ENCODE data around the gene CADM1.

The CADM1 gene

DNA sequence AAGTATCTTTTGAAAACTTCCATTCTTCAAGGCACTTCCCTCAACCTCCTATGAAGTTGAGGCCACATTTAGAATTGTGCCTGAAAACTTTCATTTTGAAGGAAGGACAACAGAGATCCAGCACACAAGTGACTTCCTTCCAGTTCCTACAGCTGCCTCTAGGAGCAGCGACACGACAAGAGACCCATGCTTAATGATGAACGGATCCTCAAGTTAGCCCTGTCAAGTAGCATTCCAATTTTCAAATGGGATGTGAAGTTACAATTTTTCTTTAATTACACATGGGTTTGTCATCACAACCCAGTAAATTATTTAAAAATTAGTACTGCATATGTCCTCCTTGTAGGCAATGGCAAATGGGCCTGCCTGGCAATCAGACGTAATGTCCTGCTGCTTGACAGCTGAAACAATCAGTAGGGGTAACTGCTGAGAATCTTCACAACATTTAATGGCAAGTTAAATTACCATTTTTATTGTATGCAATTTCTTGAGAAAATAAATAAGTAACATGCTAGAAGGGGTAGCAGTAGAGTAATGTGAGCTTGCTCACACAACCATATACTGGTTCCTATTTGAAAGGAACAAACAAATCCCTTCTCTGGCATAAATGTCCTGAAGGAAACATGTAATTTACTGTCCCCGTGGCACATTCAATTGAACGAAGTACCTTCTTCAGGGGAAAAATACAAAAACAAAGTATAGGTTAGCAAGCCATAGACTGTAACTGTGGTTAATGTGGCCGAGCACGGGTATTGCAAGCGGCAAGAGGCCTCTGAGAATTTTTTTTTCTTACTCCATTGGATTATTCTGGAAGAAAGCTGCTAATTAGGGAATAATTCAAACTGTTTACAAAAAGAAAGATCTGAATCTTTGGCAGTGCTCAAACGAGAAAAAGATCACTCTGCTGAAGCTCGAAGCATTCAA is 288.3 kb downstream of the CADM1 start:
- no peak overlapping the region for H3K4me3 Mint-ChIP-seq
- H3K9me3 Mint-ChIP-seq: no peaks in the 10 kb centered on the region
- H3K4me1 Mint-ChIP-seq (ENCODE audit: low read depth): no peaks in the 10 kb centered on the region
- H3K27ac Mint-ChIP-seq: no peak overlapping the region
- H3K27me3 Mint-ChIP-seq: peaks cover 8% of the 10 kb centered on the region
- DNase-seq: no peak
- no peaks in the 10 kb centered on the region for H3K36me3 Mint-ChIP-seq (ENCODE audit: low read depth)

DNA sequence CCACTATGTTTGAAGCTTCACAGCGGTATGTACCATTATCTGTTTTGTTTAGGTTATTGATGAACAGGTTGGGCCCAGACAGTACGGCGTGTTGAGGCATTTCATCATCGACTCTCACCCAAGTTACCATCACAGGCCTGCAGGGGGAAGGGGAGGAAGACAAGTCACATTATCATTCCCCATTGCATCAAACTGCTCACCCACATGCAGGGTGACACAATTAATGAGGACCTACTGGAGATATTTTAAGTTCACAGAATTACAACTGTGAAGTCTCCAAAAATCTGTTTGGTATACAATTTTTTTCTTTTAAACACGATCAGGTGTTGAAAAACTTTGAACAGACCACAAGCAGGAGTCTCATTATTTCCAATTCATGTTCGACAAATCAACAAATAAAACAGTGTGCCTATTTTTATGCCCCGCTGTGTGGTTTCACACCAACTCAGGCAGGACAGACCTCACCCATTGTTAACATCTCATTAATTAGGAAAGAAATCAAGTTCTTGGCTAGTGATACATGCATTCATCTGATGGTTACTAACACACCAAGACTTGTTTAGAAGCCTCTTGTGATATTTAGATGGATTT is 289.5 kb downstream of the CADM1 start:
- no peak overlapping the region for H3K27ac Mint-ChIP-seq
- DNase-seq: no peak

DNA sequence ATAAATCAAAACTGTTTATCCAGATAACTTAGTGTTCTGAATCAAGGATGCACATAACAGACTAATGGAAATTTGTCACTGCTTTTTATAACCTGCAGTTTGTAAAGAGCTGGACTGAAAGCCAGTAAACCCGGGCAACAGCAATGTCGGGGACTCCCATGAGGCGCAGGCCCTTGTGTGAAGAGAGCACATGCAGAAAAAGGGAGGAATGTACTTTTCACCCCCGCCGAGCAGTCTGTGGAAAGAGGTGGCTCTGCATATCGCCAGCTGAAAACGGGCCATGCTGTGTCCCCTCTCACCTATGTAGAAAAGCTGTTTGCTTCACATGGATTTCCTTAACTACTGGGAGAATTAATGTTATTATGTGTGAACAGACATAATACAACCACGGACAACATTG is 291.2 kb downstream of the CADM1 start:
- no peak for DNase-seq
- Mint-ChIP-seq H3K36me3 (ENCODE audit: low read depth) (no peaks in the 10 kb centered on the region), H3K9me3 (no peaks in the 10 kb centered on the region), H3K27ac (no peak overlapping the region), H3K4me3 (no peak overlapping the region), H3K4me1 (ENCODE audit: low read depth) (no peaks in the 10 kb centered on the region), H3K27me3 (peaks cover 8% of the 10 kb centered on the region)

More for the DNA sequence above, 289.5 kb downstream of the CADM1 start:
- H3K36me3 Mint-ChIP-seq (ENCODE audit: low read depth): no peaks in the 10 kb centered on the region
- H3K4me1 Mint-ChIP-seq (ENCODE audit: low read depth): no peaks in the 10 kb centered on the region
- H3K9me3 Mint-ChIP-seq: no peaks in the 10 kb centered on the region
- H3K4me3 Mint-ChIP-seq: no peak overlapping the region
- H3K27me3 Mint-ChIP-seq: peaks cover 8% of the 10 kb centered on the region

DNA sequence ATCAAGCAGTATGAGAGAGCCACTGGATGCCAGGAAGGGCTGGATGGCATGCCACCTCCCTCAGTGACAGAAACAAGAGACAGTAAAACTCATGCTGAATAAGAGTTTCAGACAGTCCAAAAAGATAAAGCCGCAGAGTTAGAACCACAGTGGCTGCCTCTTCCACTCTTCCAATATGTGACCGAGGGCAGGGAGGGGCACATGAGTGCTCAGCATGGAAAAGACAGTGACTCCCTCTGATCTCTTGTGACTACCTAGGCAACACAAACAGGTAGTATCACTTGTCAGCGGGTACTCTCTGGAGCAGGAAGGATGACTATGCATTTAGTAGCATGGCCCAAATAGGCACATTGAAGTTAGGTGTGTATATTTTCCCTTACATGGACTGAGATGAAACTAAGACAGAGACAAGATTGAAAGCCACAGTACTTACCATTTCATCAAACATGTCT is 295.4 kb downstream of the CADM1 start:
- Mint-ChIP-seq H3K9me3 (no peaks in the 10 kb centered on the region), H3K27ac (no peak overlapping the region), H3K4me1 (ENCODE audit: low read depth) (no peaks in the 10 kb centered on the region), H3K27me3 (peaks cover 3% of the 10 kb centered on the region), H3K36me3 (ENCODE audit: low read depth) (no peaks in the 10 kb centered on the region), H3K4me3 (no peak overlapping the region)
- no peak for DNase-seq

DNA sequence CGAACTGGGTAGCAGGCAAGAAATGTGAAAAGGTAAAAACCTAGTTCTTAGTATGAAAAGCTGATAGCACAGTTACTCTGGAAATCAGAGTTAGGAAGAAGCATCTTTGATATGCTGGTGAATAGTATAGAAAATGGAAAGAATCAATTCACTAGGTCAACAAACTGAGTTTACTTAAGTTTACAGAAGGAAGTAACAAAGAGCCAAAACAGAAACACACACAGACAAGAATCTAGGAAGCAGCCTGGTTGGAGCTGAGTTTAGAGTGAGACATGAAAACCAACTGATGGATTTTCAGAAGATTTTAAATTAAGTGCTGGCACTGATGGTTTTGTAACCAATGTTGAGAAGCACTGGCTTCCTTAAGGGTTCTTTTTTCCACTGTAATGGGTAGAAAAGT is 296.3 kb downstream of the CADM1 start:
- Mint-ChIP-seq H3K27me3 (peaks cover 6% of the 10 kb centered on the region), H3K27ac (no peak overlapping the region), H3K9me3 (no peaks in the 10 kb centered on the region), H3K4me3 (no peak overlapping the region), H3K4me1 (ENCODE audit: low read depth) (no peaks in the 10 kb centered on the region), H3K36me3 (ENCODE audit: low read depth) (no peaks in the 10 kb centered on the region)
- DNase-seq: no peak

DNA sequence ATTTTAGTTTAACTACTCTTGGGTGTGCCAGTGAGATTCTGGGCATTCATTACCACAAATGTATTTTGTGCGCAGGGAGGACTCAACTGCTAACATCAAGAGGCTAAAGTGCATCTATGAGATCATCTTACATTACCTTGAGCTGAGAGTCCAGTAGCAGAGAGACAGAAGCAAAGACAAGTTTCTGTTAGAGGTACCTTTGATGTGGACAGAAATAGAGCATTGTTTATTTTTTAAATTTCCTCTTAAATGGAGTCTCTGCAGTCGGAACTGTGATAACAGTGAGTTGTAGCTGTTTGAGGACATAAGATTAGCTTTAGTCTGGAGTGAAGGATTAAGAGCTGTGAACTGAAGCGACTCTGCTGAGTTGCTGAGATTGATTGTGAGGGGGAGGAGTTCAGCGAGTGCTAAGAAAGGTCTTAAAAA is 297.0 kb downstream of the CADM1 start:
- H3K4me1 Mint-ChIP-seq (ENCODE audit: low read depth): no peaks in the 10 kb centered on the region
- H3K27me3 Mint-ChIP-seq: peaks cover 6% of the 10 kb centered on the region
- no peak for DNase-seq
- H3K4me3 Mint-ChIP-seq: no peak overlapping the region
- no peak overlapping the region for H3K27ac Mint-ChIP-seq
- no peaks in the 10 kb centered on the region for H3K36me3 Mint-ChIP-seq (ENCODE audit: low read depth)
- H3K9me3 Mint-ChIP-seq: no peaks in the 10 kb centered on the region

DNA sequence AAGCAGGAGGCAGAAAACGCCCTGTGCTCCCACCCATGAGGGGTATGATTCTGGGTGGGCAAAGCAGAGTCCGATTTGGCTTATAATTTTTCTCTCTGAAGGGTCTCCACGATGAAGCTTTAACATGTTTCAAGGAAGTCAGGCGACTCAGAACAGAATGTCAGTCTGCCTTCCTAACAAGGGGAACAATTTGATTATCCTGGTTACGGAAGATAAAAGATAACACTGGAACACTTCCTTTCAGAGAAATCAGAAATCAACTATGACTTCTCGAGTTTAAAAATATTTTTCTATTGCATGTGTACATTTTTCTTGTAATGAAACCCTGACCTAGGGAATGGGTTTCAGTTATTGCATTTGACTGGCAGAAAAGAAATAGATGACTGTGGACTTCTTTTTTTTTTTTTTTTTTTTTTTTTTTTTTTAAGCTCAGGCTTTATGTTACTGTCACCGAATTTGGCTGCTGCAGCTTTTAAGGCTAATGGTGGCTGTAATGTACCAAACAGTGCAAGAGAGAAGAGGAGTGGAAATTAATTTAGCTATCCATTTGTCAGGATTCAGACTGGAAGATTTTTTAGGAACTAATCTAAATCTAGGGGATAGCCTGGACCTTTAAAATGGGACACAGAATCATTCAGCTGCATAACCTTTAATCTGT is 297.7 kb downstream of the CADM1 start:
- Mint-ChIP-seq H3K36me3 (ENCODE audit: low read depth) (no peaks in the 10 kb centered on the region), H3K4me3 (no peak overlapping the region), H3K9me3 (no peaks in the 10 kb centered on the region), H3K27me3 (peaks cover 6% of the 10 kb centered on the region), H3K4me1 (ENCODE audit: low read depth) (no peaks in the 10 kb centered on the region), H3K27ac (no peak overlapping the region)
- no peak for DNase-seq

DNA sequence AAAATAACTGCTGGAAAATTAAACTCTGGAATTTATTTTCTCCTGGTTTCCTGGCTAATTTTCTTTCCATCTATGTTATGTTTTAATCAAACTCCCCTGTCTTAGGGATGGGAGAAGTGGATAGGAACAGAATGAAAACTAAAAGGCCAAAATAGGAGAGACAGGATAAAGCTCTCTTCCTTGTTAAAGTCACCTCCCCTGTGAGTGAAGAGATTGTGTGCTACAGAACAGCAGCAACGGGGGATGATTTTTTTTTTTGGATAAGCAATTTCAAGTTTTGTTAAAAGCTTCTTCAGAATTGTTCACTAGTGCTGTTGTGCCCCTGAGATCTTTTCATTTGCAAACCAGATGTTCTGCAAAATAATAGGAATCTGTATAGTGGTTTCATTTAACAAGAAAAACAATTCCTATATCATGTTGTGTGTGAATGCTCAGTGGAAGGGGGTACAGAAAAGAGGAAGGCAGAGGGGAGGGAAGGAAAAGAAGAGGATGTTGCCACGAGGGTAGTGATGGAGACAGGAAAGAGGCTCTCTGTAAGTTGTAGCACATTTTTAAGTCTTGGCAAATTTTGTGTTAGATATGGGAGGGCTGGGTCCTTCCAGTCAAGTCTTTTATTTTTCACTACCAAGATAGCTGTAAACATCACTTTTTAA is 301.2 kb downstream of the CADM1 start:
- H3K36me3 Mint-ChIP-seq (ENCODE audit: low read depth): no peaks in the 10 kb centered on the region
- peaks cover 6% of the 10 kb centered on the region for H3K27me3 Mint-ChIP-seq
- no peak for DNase-seq
- no peak overlapping the region for H3K27ac Mint-ChIP-seq
- H3K4me3 Mint-ChIP-seq: no peak overlapping the region
- H3K9me3 Mint-ChIP-seq: no peaks in the 10 kb centered on the region
- peaks cover 1% of the 10 kb centered on the region for H3K4me1 Mint-ChIP-seq (ENCODE audit: low read depth)

DNA sequence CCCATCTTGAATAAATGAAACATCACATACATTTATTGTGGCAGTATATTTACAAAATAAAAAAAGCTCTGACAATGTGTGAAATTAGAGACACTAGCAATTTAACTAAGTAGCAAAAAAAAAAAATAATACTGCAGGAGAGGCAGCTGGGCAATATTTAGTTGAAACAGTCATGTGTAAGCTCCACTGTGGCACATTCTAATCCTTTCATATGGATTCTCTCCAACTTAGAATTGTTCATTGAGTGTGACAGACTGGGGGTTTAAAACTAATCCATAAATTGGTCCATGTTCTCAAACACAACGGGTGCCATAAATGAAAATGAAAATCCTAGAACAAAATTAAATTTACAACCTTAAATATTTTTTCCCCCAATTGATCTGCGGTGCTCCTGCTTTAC is 302.1 kb downstream of the CADM1 start:
- Mint-ChIP-seq H3K9me3 (no peaks in the 10 kb centered on the region), H3K36me3 (ENCODE audit: low read depth) (no peaks in the 10 kb centered on the region), H3K27me3 (peaks cover 6% of the 10 kb centered on the region), H3K4me3 (no peak overlapping the region), H3K4me1 (ENCODE audit: low read depth) (peaks cover 1% of the 10 kb centered on the region), H3K27ac (no peak overlapping the region)
- DNase-seq: no peak

DNA sequence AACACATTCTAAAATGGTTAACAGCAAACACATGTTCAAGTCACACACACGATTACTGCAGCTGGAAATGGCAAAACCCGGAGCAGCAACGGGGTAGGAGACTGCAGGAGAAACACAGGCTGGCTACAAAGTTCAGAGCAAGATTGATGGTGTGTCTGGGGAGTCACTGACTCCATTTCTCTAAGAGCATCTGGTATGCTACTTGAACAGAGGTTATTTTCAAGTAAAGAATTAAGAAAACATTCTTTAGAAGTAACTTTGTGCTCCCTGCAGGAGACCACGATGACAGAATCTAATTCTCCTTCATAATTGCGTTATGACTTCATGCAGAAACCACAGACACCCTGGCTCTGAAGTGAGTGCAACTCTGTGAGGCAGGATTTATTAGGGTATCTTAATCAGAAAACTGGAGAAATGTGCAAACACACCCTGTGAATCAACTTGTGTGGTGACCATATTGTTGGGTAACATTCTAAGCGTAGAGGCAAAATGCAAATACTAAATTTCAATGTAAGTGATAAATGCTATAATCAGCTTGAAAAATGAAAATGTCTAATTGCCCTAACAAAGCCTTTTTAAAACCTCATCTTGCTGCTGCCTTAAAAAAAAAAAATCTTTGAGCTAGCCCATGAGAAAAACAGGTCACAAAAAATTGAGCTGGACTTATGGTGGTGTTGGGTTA is 303.0 kb downstream of the CADM1 start:
- Mint-ChIP-seq H3K9me3 (no peaks in the 10 kb centered on the region), H3K27me3 (peaks cover 3% of the 10 kb centered on the region), H3K27ac (no peak overlapping the region), H3K4me1 (ENCODE audit: low read depth) (peaks cover 1% of the 10 kb centered on the region), H3K4me3 (no peak overlapping the region), H3K36me3 (ENCODE audit: low read depth) (no peaks in the 10 kb centered on the region)
- DNase-seq: no peak

DNA sequence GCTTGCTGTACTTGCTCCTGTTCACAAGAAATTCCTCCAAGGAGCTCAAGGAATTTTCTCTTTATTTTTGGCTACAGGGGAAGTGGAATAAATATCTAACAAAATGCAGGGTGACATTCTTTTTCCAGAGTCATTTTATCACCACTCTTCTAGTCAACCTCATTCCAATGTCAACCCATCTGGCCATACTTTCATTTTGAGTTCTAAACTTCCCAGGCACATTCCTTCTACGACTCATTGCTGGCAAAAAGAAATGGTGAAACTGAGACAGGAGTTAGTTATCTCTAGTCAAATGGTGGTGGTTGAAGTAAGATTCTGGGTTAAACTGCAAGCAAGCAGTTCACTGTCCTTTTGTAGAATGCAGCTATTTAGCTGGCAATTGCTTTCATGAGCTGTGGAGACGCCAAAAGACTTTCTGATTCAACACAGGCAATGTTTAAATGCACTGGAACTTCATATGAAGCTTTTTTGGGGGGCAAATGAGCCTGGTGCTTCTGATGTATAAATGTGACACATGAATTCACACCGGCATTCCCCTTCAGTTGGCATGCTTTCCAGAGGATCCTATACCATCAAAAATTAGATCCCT is 304.6 kb downstream of the CADM1 start:
- H3K9me3 Mint-ChIP-seq: no peaks in the 10 kb centered on the region
- no peak for DNase-seq
- H3K27ac Mint-ChIP-seq: no peak overlapping the region
- H3K36me3 Mint-ChIP-seq (ENCODE audit: low read depth): no peaks in the 10 kb centered on the region
- no peak overlapping the region for H3K4me3 Mint-ChIP-seq
- peaks cover 4% of the 10 kb centered on the region for H3K4me1 Mint-ChIP-seq (ENCODE audit: low read depth)
- H3K27me3 Mint-ChIP-seq: peaks cover 3% of the 10 kb centered on the region

DNA sequence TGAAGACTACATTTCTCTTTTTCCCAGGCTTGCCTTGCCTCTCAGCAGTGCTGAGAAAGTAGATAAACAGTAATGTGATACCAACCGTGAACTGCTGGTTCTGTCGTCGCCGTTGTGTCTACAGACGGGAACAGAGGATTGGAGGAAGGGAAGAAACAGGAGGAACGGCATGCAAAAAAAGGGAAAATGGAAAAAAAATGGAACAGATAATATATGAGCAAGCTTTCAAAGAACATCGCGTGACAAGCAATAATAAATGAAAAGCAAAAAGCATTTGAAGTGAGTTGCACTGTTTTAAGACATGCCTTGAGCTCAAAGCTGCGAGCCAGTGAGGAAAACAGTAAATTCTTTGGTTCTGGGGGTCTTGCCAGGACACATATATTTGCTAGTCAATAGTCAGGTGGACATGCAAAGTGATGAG is 305.9 kb downstream of the CADM1 start:
- Mint-ChIP-seq H3K9me3 (no peaks in the 10 kb centered on the region), H3K4me1 (ENCODE audit: low read depth) (peaks cover 9% of the 10 kb centered on the region), H3K36me3 (ENCODE audit: low read depth) (no peaks in the 10 kb centered on the region), H3K27ac (no peak overlapping the region), H3K4me3 (no peak overlapping the region), H3K27me3 (peaks cover 5% of the 10 kb centered on the region)
- DNase-seq: no peak

DNA sequence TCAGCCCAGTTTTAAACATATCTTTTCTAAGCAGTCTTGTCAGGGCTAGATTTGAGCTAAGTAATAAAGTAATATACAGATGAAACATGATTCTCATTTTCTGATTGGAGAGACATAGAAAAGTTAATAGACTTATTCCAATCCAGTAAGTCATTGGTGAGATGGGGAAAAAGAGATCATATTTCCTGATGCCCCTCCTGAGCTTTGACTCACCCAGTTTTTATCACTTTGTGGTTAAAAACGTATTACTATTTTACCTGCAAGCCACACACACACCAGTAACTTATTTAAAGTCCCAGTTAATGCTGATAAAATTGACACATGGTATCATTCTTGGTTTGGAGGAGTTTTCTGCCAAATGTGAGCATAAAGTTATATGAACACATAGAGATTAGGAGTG is 306.8 kb downstream of the CADM1 start:
- H3K4me1 Mint-ChIP-seq (ENCODE audit: low read depth): peaks cover 9% of the 10 kb centered on the region
- H3K27me3 Mint-ChIP-seq: peaks cover 2% of the 10 kb centered on the region
- no peak for DNase-seq
- H3K9me3 Mint-ChIP-seq: no peaks in the 10 kb centered on the region
- no peaks in the 10 kb centered on the region for H3K36me3 Mint-ChIP-seq (ENCODE audit: low read depth)
- H3K27ac Mint-ChIP-seq: no peak overlapping the region
- no peak overlapping the region for H3K4me3 Mint-ChIP-seq

DNA sequence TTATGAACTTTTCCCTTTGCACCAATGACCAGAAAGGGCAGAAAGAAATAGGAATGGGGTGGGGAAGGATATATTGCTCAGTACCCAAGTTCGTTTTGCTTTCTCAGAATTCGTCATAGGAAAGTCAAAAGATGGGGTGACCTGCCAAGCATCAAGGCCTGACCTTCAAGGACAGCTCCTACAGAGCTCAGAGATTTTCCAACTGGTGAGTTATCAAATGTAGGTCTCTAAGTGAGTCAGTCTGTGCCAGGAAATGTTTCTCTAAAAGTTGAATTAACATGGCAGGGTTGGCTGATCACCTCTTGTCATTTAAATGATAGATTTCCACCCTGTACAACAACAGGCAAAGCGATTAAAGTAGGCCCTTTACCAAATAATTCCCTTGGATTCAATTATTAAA is 307.2 kb downstream of the CADM1 start:
- no peak for DNase-seq
- no peaks in the 10 kb centered on the region for H3K9me3 Mint-ChIP-seq
- H3K27ac Mint-ChIP-seq: no peak overlapping the region
- H3K27me3 Mint-ChIP-seq: peaks cover 2% of the 10 kb centered on the region
- H3K4me1 Mint-ChIP-seq (ENCODE audit: low read depth): peaks cover 9% of the 10 kb centered on the region
- no peaks in the 10 kb centered on the region for H3K36me3 Mint-ChIP-seq (ENCODE audit: low read depth)
- H3K4me3 Mint-ChIP-seq: no peak overlapping the region
